Chondrocyte (in vitro differentiated cells): ENCODE results near the gene SYPL1. TPM values are rescaled to one million over a fixed set of nuclear protein-coding genes. Genes with fewer than 3 reads are reported as not detected.

Source experiments
- DNase-seq: peaks from one replicate; pipeline ENCODE4 v3.0.0; 2021; ENCODE audit warnings: mixed read lengths, low spot score
- H3K27ac Mint-ChIP-seq: one replicate; pipeline ENCODE4 v1.8.0; 2021; ENCODE audit warnings: mild to moderate bottlenecking, moderate library complexity, mixed read lengths; ENCODE audit not compliant: unreplicated experiment
- H3K27me3 Mint-ChIP-seq: 2 replicates; pipeline ENCODE4 v1.8.0; 2021; ENCODE audit warnings: low read depth, mixed read lengths
- H3K36me3 Mint-ChIP-seq: 2 replicates; pipeline ENCODE4 v1.8.0; 2021; ENCODE audit warnings: low read depth, mixed read lengths
- H3K4me1 Mint-ChIP-seq: 2 replicates; pipeline ENCODE4 v1.8.0; 2021; ENCODE audit warnings: low read depth, mild to moderate bottlenecking, mixed read lengths
- H3K4me3 Mint-ChIP-seq: one replicate; pipeline ENCODE4 v1.8.0; 2021; ENCODE audit warnings: mild to moderate bottlenecking, moderate library complexity, mixed read lengths; ENCODE audit not compliant: unreplicated experiment
- H3K9me3 Mint-ChIP-seq: 2 replicates; pipeline ENCODE4 v1.8.0; 2021; ENCODE audit warnings: low read depth, mixed read lengths
- CTCF ChIP-seq: fragments of 200-600 bp; sonication (generic); IDR thresholded peaks from 2 replicates; pipeline ENCODE4 v1.5.0; 2021; ENCODE audit warnings: antibody characterized with exemption, mild to moderate bottlenecking, moderate library complexity
- long read RNA-seq: library from polyadenylated mRNA; stranded (forward); transcript quantifications from one replicate; pipeline ENCODE4 v2.0.0, GENCODE V29; 2021
- total RNA-seq: library from RNA; stranded (reverse); gene quantifications from 3 replicates; pipeline ENCODE4 v1.2.1, GENCODE V29; 2021

SYPL1 gene
- 53.9 to 75.7 TPM (median 71.8 TPM) in 3 replicates for total RNA-seq
- long read RNA-seq, transcript SYPL1-201 (6 exons, 2,127 nt): minor isoform, 5 of 215 reads
- long read RNA-seq, transcript SYPL1-202 (5 exons, 2,151 nt): major isoform, 201 of 215 reads
- long read RNA-seq, partial matches to known transcripts: 1 of 215 reads
- long read RNA-seq, other reads (novel, unspliced or antisense): 7 of 215 reads

- DNase-seq: peak; percentile 95
- peak; percentile 32 for TF ChIP-seq CTCF
- Mint-ChIP-seq H3K9me3 (no peaks in the 10 kb centered on the region), H3K27ac (peak within 1 kb of the TSS; percentile 95), H3K4me3 (peak within 1 kb of the TSS; percentile 87), H3K36me3 (no peaks in the 10 kb centered on the region), H3K4me1 (peaks cover 35% of the 10 kb centered on the region), H3K27me3 (no peaks in the 10 kb centered on the region)
Observed at GRCh38 chr7:106112118-106112971, at the start of gene SYPL1. SYPL1 (minus strand) TSS chr7:106112312; CDS start chr7:106112208, 104 bp downstream.

DNA sequence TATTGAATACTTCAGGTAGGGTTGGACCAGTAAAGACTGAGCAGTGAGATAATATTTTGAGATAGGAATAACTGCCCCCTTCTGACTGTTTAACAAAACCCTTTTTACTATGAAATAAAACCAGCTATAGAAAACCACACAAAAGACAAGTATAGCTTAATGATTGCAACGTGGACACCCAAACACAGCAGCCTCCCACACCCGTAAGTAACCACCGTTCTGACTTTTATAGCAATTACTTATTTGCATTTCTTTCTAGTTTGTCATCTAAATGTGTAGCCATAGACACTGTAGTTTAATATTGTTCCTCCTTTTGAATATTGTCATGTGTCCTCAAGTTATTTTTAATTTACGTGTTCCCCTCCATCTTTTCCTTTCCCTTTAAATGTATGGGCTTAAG, 42.9 kb upstream of the SYPL1 start:
- H3K4me3 Mint-ChIP-seq: no peak overlapping the region
- no peak overlapping the region for H3K27ac Mint-ChIP-seq
- H3K4me1 Mint-ChIP-seq: peaks cover 9% of the 10 kb centered on the region
- peaks cover 13% of the 10 kb centered on the region for H3K9me3 Mint-ChIP-seq
- no peak for TF ChIP-seq CTCF
- no peak for DNase-seq
- peaks cover 2% of the 10 kb centered on the region for H3K36me3 Mint-ChIP-seq
- peaks cover 28% of the 10 kb centered on the region for H3K27me3 Mint-ChIP-seq

- no peak overlapping the region for H3K4me3 Mint-ChIP-seq
- TF ChIP-seq CTCF: peak; percentile 97
- no peak for DNase-seq
- peaks cover 4% of the 10 kb centered on the region for H3K9me3 Mint-ChIP-seq
- peaks cover 9% of the 10 kb centered on the region for H3K4me1 Mint-ChIP-seq
- no peaks in the 10 kb centered on the region for H3K36me3 Mint-ChIP-seq
- peaks cover 26% of the 10 kb centered on the region for H3K27me3 Mint-ChIP-seq
- H3K27ac Mint-ChIP-seq: no peak overlapping the region
Observed at GRCh38 chr7:106153891-106154449, 41.9 kb upstream of the SYPL1 start.

DNA sequence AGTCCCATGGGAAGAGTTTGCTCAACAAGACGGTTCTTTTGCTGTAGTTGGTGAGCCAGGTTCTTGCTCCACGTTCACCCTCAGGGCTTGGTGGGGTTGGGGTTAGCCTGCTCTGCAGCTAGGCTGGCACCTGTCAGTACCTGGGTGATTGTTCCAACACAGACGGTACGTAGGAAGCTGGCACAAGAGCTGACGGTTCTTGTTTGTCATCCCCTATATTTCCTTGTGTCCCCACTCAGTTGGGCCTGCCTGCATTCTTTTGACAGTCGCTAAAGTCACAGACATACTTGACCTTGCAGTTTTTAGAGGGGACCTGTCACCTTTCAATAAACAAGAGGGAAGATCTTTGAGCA, 40.2 kb upstream of the SYPL1 start:
- Mint-ChIP-seq H3K27ac (no peak overlapping the region), H3K9me3 (peaks cover 3% of the 10 kb centered on the region), H3K4me3 (no peak overlapping the region), H3K36me3 (no peaks in the 10 kb centered on the region), H3K27me3 (peaks cover 24% of the 10 kb centered on the region), H3K4me1 (peaks cover 9% of the 10 kb centered on the region)
- no peak for TF ChIP-seq CTCF
- DNase-seq: no peak

- no peak overlapping the region for H3K4me3 Mint-ChIP-seq
- H3K27me3 Mint-ChIP-seq: peaks cover 21% of the 10 kb centered on the region
- no peak for DNase-seq
- peaks cover 9% of the 10 kb centered on the region for H3K4me1 Mint-ChIP-seq
- no peak for TF ChIP-seq CTCF
- H3K9me3 Mint-ChIP-seq: no peaks in the 10 kb centered on the region
- no peaks in the 10 kb centered on the region for H3K36me3 Mint-ChIP-seq
- no peak overlapping the region for H3K27ac Mint-ChIP-seq
Observed at GRCh38 chr7:106151459-106152312, 39.6 kb upstream of the SYPL1 start.
